ENCODE results near the gene PRR9.

- TF ChIP-seq POLR2A (IDR thresholded peaks at IDR 0.05; ENCODE audit: control extremely low read depth in 1 of 2, low read depth in 2 of 2, low read length in 2 of 2) (no peak), CTCF (IDR thresholded peaks at IDR 0.05; ENCODE audit: control extremely low read depth in 1 of 3, insufficient read depth in 1 of 3, low read depth in 1 of 3, low read length in 3 of 3) (no peak), RNF2 (IDR thresholded peaks at IDR 0.05; ENCODE audit: borderline replicate concordance, low read depth, low read length, missing control alignments, poor library complexity, severe bottlenecking) (no peak), SIN3A (conservative IDR thresholded peaks at IDR 0.05 in 1 of 2, IDR thresholded peaks at IDR 0.05 in 1 of 2; ENCODE audit: low read depth in 1 of 2, low read length in 2 of 2) (no peak), POLR2AphosphoS5 (IDR thresholded peaks at IDR 0.05; ENCODE audit: low read depth, low read length) (no peak), SP1 (IDR thresholded peaks at IDR 0.05; ENCODE audit: low read depth, low read length) (no peak), POU5F1 (IDR thresholded peaks at IDR 0.05; ENCODE audit: low read depth, low read length) (no peak)
These were observed 5.2 kb upstream of the PRR9 start for GRCh38 chr1:153212201-153212600.

Data from H1 (cell line).